K562 treated with DMSO at 1 percent for 24 hours (cell line): Measurements from ENCODE around the gene SNX32. TPM values are rescaled to one million over a fixed set of nuclear protein-coding genes. Genes with fewer than 3 reads are reported as not detected.

ENCODE experiments used
- total RNA-seq: library from RNA; unstranded; fragments of 300-600 nt; gene quantifications from 2 replicates; pipeline ENCODE4 v1.2.3, GENCODE V29; 2022; ENCODE audit warnings: low read depth; ENCODE audit not compliant: insufficient read depth

Gene SNX32
- not detected in 2 replicates for total RNA-seq

DNA sequence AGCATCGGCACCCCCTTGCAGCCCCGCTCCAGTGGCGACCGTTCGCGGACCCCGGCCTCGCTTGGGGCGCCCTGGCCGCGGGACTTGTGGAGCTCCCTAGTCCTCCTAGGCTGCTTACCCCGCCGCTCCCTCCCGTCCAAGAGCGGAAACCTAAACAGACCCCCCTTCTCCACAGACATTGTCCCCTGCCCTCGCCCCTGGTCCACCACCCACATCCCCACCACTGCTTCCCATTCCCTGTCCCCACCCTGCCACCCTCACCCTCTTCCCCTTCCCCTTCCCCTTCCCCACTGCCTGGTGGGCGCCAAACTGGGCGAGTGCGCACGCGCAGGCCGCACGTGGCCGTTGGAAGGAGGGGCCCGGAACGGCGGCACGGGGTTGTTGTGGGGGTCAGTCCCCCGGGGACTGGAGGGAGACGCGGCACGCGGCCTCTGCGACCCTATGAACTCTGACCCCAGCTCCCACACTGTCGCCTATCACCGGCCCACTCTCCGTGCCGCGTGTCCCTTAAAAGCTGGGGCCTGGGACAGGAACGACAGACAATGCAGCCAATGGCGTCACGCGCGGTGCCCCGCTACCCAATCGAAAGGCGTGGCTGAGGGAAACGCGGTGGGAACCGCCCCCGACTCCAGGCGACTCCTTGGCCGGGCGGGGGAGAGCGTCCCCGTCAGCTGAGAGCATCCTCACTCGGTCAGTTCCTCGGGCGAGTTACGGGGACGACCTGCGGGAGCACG lies at the start of gene SNX32:
Gene SNX32, plus strand, starts transcription at position 667 of the 734 bp plus-strand sequence. CDS start 103 bp downstream, outside the sequence.

DNA sequence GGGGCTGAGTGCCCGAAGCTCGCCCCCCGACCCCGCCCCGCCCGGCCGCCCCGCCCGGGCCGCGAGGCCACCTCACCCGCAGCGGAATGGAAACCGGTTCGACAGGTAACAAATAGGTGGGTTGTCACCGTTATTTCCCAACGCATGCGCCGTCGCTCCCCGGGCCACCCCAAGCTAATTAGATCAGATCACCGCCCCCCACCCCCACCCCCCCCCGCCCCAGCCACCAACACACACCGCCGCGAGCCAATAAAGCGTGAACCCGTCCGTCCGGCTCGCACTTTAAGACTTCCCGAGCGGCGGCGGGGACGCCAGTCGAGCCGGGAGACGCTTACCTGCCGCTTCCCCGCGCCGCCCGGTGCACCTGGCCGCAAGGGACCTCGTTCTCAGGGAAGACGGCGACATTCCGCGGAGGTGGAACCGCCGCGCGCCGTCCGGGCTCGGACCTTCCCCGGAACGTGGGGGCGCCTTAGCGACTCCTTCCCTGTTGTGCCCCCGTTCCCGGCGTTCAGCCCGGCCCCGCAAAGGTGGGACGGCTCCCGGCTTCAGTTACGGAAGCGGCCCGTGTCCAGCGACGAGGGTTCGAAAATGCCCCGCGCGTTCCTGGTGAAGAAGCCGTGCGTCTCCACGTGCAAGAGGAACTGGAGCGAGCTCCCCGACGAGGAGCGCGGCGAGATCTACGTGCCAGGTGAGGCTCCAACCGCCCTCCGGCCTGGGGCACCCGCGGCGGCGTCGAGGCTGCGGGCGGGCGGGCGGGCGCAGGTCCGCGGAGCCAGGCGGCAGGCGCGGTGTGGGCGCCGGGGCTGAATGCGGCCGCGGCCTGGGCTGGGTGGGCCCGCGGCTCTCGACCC lies 46.8 kb upstream of the SNX32 start, which contains the start of gene OVOL1:
Gene OVOL1, plus strand, starts transcription at position 278 of the 851 bp plus-strand sequence. Its CDS starts 311 bp downstream, at position 589.

DNA sequence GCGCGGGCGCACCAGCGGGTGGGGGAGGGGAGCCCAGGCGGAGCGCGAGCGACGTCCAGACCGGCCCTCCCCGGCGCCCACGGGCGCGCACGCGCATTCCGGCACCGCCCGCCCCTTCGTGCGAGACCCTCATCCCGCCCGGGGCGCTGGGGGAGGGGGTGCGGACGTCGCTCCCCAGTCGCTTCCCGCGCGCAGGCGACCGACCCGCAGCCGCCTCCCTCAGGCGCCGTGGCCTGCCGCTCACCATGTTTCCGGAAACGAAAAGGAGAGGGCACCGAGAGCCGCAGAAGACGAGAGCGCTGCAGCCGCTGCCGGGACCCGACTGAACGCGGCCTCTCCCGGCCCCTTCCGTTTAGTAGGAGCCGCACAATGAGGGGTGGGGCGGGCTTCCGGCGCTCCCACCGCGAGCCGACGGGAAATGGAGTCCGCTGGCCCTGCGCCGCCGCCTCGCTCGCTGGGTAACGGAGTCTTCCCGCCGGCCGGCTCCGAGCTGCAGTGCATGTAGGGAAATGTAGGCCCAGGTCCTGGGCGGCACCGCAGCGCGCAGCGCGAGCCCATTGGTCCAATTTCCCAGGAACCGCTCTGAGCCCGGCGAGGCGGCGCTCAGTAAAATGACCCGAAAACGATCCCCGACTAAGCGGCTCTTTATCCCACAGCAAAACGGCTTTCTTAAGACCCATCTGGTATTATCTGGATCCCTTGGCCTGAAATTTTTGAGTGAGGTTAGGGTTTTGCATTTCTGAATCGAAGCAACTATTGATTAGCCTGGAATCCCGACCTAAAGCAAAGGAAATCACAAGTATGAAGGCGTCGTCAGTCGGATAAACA lies 24.3 kb downstream of the SNX32 start, which contains the start of gene CFL1:
Gene CFL1, minus strand, starts transcription at position 328 of the 828 bp plus-strand sequence. Its CDS starts 81 bp downstream, at position 247.

DNA sequence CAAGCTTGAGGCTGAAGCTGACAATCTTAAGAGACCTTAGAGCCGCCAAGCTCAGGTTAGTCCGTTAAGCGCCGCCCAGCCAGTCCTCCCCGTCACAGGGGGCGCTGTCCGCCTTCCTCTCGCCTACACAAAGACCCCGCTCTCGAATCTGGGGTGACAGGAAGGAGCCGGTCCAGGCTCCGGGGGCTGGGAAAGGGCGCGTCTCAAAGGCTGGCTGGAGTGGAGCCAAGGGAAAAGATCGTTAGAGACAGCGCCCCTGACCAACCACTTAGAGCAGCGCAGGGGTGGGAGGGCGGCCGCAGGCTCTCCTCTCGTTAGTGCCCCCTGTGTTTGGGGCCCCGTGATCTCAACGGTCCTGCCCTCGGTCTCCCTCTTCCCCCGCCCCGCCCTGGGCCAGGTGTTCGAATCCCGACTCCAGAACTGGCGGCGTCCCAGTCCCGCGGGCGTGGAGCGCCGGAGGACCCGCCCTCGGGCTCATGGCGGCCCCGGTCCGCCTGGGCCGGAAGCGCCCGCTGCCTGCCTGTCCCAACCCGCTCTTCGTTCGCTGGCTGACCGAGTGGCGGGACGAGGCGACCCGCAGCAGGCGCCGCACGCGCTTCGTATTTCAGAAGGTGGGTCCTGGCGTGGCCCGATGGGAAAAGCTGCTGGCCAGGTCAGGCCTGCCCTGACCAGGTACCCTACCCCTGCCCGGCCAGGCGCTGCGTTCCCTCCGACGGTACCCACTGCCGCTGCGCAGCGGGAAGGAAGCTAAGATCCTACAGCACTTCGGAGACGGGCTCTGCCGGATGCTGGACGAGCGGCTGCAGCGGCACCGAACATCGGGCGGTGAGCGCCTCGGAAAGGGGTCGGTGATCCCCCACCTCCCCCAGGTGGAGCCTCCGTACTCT lies 26.8 kb downstream of the SNX32 start, which contains the start of gene MUS81:
Gene MUS81, plus strand, starts transcription at position 156 of the 887 bp plus-strand sequence. Its CDS starts 321 bp downstream, at position 477.

DNA sequence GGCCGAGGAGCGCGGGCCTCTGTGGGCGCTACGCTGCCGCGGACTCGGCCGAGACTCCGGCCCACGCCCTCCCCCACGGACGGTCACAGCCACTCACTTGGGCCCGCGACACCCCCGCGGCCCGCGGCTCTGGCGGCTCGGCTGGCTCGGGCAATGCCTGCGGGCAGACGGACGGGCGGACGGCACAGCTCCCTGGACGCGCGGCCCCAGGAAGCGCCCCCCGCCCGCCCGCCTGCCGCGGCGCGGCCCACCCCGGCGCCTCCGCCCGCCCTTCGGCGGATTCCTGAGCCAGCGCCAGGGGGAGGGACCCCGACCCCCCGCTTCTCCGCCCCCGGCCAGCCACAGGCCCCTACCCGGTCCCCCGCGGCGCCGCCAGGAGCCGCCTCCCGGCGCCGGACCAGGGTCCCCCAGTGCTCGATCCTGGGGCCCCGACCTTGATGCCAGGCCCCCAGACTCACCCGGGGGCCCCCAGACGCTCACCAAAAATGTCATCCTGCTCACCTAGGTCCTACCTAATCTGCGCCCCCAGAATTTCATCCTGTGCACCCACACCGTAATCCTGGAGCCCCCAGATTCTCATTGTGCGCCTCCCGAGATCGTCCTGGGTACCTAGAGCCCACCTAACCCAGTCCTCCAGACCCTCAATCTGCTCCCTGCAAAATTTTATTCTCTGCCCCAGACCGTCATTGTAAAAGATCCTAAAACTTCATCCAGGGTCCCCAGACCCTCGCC lies 39.0 kb downstream of the SNX32 start, which contains the start of gene EFEMP2:
Gene EFEMP2, minus strand, starts transcription at position 215 of the 732 bp plus-strand sequence. CDS start 446 bp downstream, outside the sequence.

DNA sequence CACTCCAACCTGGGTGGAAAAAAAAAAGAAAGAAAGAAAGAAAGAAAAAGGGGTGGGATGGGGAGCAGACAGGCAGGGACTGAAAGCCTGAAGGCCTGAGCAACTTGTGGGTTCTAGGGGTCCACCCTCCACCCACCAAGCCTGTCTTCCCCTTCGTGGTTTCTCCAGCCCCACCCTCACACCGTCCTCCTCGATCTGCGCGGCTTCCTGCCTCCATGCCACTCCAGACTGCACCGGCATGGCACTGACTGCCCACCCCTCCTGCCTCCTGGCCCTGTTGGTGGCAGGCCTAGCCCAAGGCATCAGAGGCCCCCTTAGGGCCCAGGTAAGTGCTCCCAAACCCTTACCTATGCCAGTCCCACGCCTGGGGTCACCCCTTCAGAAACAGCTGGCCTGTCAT lies 45.9 kb downstream of the SNX32 start, which contains the start of gene CTSW:
Gene CTSW, plus strand, starts transcription at position 221 of the 400 bp plus-strand sequence. Its CDS starts 18 bp downstream, at position 239.

DNA sequence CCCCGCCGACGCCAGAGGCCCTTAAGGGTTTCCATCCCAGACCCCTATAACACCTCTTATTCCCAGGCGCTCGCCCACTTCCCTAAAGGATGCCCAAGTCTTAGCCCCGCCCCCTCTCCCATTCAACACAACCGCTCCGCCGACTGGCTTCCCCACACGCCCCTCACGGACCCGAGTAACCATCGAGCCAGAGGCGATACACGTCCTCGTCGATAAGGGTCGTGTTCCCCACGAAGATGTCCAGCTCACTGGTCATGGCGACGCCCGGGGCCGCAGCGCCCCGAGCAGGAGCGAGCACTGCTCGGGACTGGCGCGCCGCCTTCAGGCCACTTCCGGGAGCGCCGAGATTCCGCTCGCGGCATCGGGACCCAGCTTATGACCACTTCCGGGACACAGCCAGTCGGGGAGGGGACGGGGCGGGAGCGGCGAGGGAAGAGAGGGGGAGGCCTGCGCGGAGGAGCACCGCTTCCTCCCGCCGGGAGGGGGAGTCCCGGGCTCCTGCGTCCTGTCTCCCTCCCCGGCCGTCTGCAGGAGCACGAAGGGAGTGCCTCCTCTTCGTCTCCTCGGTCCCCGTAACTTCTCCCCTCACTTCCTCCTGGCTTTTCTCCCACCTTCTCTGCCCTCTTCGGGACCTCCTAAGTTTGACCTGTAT lies 54.5 kb downstream of the SNX32 start, which contains the start of gene FIBP:
Gene FIBP, minus strand, starts transcription at position 309 of the 652 bp plus-strand sequence. Its CDS starts 53 bp downstream, at position 256.

DNA sequence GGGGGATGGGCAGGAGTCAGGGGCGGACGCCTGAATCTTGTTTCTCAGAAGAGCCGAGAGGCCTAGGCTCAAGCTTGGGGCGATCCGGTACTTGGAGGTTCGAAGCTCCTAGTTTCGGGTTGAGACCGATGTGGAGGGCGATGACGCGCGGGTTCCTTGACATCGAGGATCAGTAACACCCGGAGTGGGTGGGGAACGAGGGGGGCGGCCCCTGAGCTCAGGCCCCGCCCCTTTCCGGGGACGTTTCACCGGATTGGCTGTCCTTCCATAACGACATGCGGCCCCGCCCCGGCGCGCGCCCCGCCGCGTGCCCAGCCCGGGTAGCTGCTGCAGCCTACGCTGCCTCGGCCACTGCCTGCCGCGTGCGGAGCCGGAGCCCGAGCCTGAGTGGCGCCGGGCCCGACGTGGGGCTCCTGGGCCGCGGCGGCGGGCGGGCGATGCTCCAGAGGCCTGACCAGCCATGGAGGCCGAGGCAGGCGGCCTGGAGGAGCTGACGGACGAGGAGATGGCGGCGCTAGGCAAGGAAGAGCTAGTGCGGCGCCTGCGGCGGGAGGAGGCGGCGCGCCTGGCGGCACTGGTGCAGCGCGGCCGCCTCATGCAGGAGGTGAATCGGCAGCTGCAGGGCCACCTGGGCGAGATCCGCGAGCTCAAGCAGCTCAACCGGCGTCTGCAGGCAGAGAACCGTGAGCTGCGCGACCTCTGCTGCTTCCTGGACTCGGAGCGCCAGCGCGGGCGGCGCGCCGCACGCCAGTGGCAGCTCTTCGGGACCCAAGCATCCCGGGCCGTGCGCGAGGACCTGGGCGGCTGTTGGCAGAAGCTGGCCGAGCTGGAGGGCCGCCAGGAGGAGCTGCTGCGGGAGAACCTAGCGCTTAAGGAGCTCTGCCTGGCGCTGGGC lies 56.8 kb downstream of the SNX32 start, which contains the start of gene CCDC85B:
Gene CCDC85B, plus strand, starts transcription at position 350 of the 895 bp plus-strand sequence. Its CDS starts 111 bp downstream, at position 461.

DNA sequence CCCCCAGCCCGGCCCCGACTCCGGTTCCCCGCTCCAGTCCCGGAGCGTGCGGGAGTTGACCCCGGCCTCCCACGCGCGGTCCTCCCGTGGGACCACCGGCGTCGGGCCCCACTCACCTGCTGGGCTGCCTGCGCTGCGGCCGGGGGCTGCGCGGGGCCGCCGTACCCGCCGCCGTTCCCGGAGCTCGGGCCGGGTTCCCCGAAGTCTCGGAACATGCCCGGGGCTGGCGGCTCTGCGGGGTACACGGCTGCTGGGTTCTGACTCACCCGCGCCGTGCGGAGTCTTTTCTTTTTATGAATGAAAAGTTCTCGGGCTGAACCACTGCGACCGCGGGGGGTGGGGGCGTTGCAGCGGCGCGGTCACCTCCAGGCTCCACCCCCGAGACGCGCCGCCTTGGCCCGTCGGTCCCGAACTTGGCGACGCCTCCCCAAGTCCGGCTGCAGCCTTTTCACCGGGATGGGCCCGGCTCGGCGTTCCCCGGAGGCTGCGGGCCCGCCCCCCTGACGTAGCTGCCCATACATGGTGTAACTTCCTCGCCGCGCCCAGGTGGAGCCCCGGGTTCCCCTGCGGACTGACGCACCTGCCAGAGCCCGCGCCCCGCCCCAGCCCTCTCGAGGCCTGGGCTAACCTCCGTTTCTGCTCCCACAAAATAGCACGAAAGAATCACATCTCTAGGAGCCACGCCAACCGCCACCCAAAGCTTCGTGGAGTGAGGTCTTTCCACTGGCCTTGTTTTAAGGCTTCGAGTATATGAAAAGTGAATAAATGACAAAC lies 66.5 kb downstream of the SNX32 start, which contains the start of gene FOSL1:
Gene FOSL1, minus strand, starts transcription at position 264 of the 774 bp plus-strand sequence. Its CDS starts 49 bp downstream, at position 215.

Other genes starting within 250 kb of the SNX32 start
- 4.0 and 4.8 TPM in 2 replicates for gene KCNK7, start 238.2 kb upstream of the SNX32 start, total RNA-seq
- gene MAP3K11, start 219.7 kb upstream of the SNX32 start, total RNA-seq, result 93.2 and 97.7 TPM in 2 replicates
- 52.3 and 54.3 TPM in 2 replicates for gene PCNX3, start 218.2 kb upstream of the SNX32 start, total RNA-seq
- gene SIPA1, start 195.9 kb upstream of the SNX32 start, total RNA-seq, result 99.8 and 104 TPM in 2 replicates
- gene RELA, start 171.0 kb upstream of the SNX32 start, total RNA-seq, result 76.3 and 79.5 TPM in 2 replicates
- gene KAT5, start 121.7 kb upstream of the SNX32 start, total RNA-seq, result 50.5 and 58.6 TPM in 2 replicates
- gene RNASEH2C, start 113.2 kb upstream of the SNX32 start, total RNA-seq, result 50.7 and 64.2 TPM in 2 replicates
- gene AP5B1, start 53.0 kb upstream of the SNX32 start, total RNA-seq, result 43.7 and 44.6 TPM in 2 replicates
- gene OVOL1, start 46.9 kb upstream of the SNX32 start, total RNA-seq, result not detected in 2 replicates
- gene CFL1, start 24.2 kb downstream of the SNX32 start, total RNA-seq, result 749 and 768 TPM in 2 replicates
- gene MUS81, start 26.5 kb downstream of the SNX32 start, total RNA-seq, result 72.4 and 88.2 TPM in 2 replicates
- gene EFEMP2, start 38.8 kb downstream of the SNX32 start, total RNA-seq, result 0.50 and 1.1 TPM in 2 replicates
- not detected in 2 replicates for gene CTSW, start 45.9 kb downstream of the SNX32 start, total RNA-seq
- 68.1 and 94.2 TPM in 2 replicates for gene FIBP, start 54.5 kb downstream of the SNX32 start, total RNA-seq
- gene CCDC85B, start 56.7 kb downstream of the SNX32 start, total RNA-seq, result 76.5 and 77.6 TPM in 2 replicates
- gene FOSL1, start 66.4 kb downstream of the SNX32 start, total RNA-seq, result 5.8 and 9.9 TPM in 2 replicates
- gene C11orf68, start 85.1 kb downstream of the SNX32 start, total RNA-seq, result 62.0 and 63.2 TPM in 2 replicates
- 163 and 177 TPM in 2 replicates for gene DRAP1, start 85.5 kb downstream of the SNX32 start, total RNA-seq
- not detected in 2 replicates for gene TSGA10IP, start 111.5 kb downstream of the SNX32 start, total RNA-seq
- gene SART1, start 127.8 kb downstream of the SNX32 start, total RNA-seq, result 78.9 and 80.3 TPM in 2 replicates
- gene EIF1AD, start 168.2 kb downstream of the SNX32 start, total RNA-seq, result 37.4 and 39.1 TPM in 2 replicates
- 187 and 191 TPM in 2 replicates for gene BANF1, start 168.5 kb downstream of the SNX32 start, total RNA-seq
- not detected in 2 replicates for gene CST6, start 178.0 kb downstream of the SNX32 start, total RNA-seq
- 0.23 and 0.30 TPM in 2 replicates for gene CATSPER1, start 192.5 kb downstream of the SNX32 start, total RNA-seq
- gene GAL3ST3, start 215.2 kb downstream of the SNX32 start, total RNA-seq, result not detected in 2 replicates
- 271 and 300 TPM in 2 replicates for gene SF3B2, start 218.4 kb downstream of the SNX32 start, total RNA-seq
- 35.1 and 39.1 TPM in 2 replicates for gene PACS1, start 236.3 kb downstream of the SNX32 start, total RNA-seq